HG02981 (cell line): ENCODE data around the gene BBS2.

Experiments used
- ATAC-seq: cut with Tn5 transposase; IDR thresholded peaks from one replicate; pipeline ENCODE4 v1.9.1; 2021; ENCODE audit warnings: mild to moderate bottlenecking, moderate library complexity; ENCODE audit not compliant: unreplicated experiment

The BBS2 gene

GRCh38 chr16:56479469-56479868 lies 40.4 kb downstream of the BBS2 start:
- ATAC-seq = no peak

GRCh38 chr16:56478281-56479049 lies 41.4 kb downstream of the BBS2 start:
- ATAC-seq = no peak

GRCh38 chr16:56477096-56477878 lies 42.5 kb downstream of the BBS2 start:
- no peak for ATAC-seq

- ATAC-seq = no peak
Observed at GRCh38 chr16:56475201-56475600, 44.6 kb downstream of the BBS2 start.

GRCh38 chr16:56470666-56471065 lies 49.2 kb downstream of the BBS2 start:
- no peak for ATAC-seq

GRCh38 chr16:56470232-56470631 lies 49.6 kb downstream of the BBS2 start:
- no peak for ATAC-seq

GRCh38 chr16:56469748-56470147 lies 50.1 kb downstream of the BBS2 start:
- ATAC-seq = no peak

- no peak for ATAC-seq
Observed at GRCh38 chr16:56468800-56469199, 51.0 kb downstream of the BBS2 start.

- no peak for ATAC-seq
Observed at GRCh38 chr16:56466344-56466743, 53.5 kb downstream of the BBS2 start.

- ATAC-seq = no peak
Observed at GRCh38 chr16:56463153-56463552, 56.7 kb downstream of the BBS2 start.

GRCh38 chr16:56462064-56462796 lies 57.6 kb downstream of the BBS2 start:
- ATAC-seq = no peak

- no peak for ATAC-seq
Observed at GRCh38 chr16:56460101-56460500, 59.7 kb downstream of the BBS2 start.

- ATAC-seq = no peak
Observed at GRCh38 chr16:56457927-56458470, 61.8 kb downstream of the BBS2 start.

- peak; percentile 34 for ATAC-seq
Observed at GRCh38 chr16:56451753-56452689, 67.8 kb downstream of the BBS2 start.

- peak; percentile 98 for ATAC-seq
Observed at GRCh38 chr16:56450986-56451752, 68.7 kb downstream of the BBS2 start, which contains the start of the genes NUDT21 and OGFOD1. Gene NUDT21 (minus strand): TSS chr16:56451332. CDS start chr16:56451202, 130 bp downstream. Gene OGFOD1 (plus strand): TSS chr16:56451554. CDS start chr16:56451613, 59 bp downstream.

- ATAC-seq = no peak
Observed at GRCh38 chr16:56450275-56450985, 69.4 kb downstream of the BBS2 start.

- no peak for ATAC-seq
Observed at GRCh38 chr16:56448005-56448404, 71.8 kb downstream of the BBS2 start.

- ATAC-seq = no peak
Observed at GRCh38 chr16:56447286-56447685, 72.5 kb downstream of the BBS2 start.

- no peak for ATAC-seq
Observed at GRCh38 chr16:56438038-56438437, 81.8 kb downstream of the BBS2 start.
